ENCODE measurements around the gene TIAM1. TPM values are rescaled to one million over a fixed set of nuclear protein-coding genes. Genes with fewer than 3 reads are reported as not detected.

TIAM1 gene
- total and polyA plus RNA-seq, 9 donors: 3.6 to 26.7 (median 7.1) TPM

DNA sequence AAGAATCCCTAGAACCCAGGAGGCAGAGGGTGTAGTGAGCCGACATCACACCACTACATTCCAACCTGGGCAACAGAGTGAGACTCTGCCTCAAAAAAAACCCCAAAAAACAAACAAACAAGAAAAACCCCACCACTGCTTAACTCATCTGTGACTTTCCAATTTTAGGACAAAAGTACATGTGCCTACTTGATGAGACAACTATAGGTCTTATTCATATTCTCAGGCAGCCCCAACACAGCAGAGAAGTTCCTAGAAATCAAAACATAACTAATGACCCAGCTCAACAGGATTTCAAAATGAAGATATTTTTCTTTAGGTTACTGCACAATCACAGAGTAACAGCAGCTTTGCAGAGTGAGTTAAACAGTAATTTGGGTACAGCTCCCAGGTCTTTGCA lies 26.4 kb downstream of the TIAM1 start:
- no peak overlapping the region for H3K27ac ChIP-seq
- H3K9me3 ChIP-seq: no peaks in the 10 kb centered on the region
- TF ChIP-seq, protein P1, sequence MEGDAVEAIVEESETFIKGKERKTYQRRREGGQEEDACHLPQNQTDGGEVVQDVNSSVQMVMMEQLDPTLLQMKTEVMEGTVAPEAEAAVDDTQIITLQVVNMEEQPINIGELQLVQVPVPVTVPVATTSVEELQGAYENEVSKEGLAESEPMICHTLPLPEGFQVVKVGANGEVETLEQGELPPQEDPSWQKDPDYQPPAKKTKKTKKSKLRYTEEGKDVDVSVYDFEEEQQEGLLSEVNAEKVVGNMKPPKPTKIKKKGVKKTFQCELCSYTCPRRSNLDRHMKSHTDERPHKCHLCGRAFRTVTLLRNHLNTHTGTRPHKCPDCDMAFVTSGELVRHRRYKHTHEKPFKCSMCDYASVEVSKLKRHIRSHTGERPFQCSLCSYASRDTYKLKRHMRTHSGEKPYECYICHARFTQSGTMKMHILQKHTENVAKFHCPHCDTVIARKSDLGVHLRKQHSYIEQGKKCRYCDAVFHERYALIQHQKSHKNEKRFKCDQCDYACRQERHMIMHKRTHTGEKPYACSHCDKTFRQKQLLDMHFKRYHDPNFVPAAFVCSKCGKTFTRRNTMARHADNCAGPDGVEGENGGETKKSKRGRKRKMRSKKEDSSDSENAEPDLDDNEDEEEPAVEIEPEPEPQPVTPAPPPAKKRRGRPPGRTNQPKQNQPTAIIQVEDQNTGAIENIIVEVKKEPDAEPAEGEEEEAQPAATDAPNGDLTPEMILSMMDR (IDR thresholded peaks at IDR 0.05): no peak
- no peak for TF ChIP-seq POLR2A (IDR thresholded peaks at IDR 0.05)
- no peak for TF ChIP-seq EP300 (IDR thresholded peaks at IDR 0.05)
- WGBS, 3 donors: 88 to 98% (median 96%) methylated on average over 1 of the region's 1 CpG
- no peaks in the 10 kb centered on the region for H3K36me3 ChIP-seq
- no peak for DNase-seq
- no peaks in the 10 kb centered on the region for H3K4me1 ChIP-seq (ENCODE audit: insufficient read depth)
- intact Hi-C loops (cut with DNase I): no loop called here
- no peak overlapping the region for H3K4me3 ChIP-seq
- no peaks in the 10 kb centered on the region for H3K27me3 ChIP-seq

DNA sequence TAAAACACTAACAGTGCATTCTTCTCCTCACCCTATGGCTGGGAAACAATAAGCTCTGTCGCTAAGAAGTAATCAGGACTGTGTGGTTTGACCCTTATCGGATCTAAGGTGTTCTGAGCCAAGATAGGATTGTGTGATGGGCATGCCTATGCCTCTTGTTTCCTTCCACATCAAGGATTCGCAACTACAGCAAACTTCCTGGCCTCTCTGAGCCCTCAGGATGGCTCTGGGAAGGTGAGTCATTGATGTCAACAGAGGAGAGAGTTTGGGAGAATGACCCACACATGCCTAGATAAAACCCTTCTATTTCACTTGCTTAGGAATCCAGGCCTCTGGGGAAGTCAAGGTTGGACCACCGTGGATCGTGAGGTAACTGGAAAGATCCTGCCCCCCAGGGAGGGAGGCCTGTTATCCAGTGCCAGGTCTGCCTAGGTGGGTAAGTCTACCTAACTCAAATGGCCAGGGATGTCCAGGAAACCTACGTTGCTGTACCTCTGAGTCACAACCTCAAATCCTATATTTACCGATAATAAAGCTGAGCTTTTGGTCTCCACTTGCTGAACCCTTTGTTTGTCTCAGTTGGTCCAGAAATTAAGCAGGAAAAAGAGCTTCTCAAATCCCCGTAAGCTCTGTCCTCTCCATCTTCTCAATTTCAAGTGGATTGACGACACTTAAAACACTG lies 27.4 kb downstream of the TIAM1 start:
- H3K4me3 ChIP-seq: no peak overlapping the region
- no peak for DNase-seq
- H3K27me3 ChIP-seq: no peaks in the 10 kb centered on the region
- intact Hi-C loops (cut with DNase I): no loop called here
- 83 to 97% (median 87%) methylated on average over 9 of the region's 9 CpGs for WGBS, 3 donors
- no peak overlapping the region for H3K27ac ChIP-seq
- no peaks in the 10 kb centered on the region for H3K36me3 ChIP-seq
- no peaks in the 10 kb centered on the region for H3K9me3 ChIP-seq
- TF ChIP-seq POLR2A (IDR thresholded peaks at IDR 0.05) (no peak), EP300 (IDR thresholded peaks at IDR 0.05) (no peak)
- TF ChIP-seq, protein P1 (IDR thresholded peaks at IDR 0.05): no peak
- H3K4me1 ChIP-seq (ENCODE audit: insufficient read depth): no peaks in the 10 kb centered on the region

DNA sequence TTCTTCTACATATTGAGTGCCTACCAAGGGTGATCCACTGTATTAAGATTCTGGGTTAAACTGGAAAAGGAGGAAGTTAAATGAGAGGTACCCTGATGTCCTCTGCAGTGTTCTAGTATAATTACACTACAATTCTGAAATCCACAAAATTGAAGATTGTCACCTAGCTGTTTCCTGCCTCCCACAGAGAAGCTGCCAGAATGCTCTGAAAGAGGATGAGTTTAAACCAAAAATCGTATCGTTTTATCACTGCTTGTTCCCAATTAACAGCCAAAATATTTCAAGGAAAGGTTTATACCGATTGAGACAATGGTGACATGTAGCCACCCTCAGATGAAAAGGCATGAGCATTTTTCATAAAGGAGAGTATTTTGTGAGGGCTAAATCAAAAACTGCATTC lies 28.0 kb downstream of the TIAM1 start:
- Histone ChIP-seq H3K27me3 (no peaks in the 10 kb centered on the region), H3K27ac (no peak overlapping the region), H3K4me3 (no peak overlapping the region), H3K4me1 (ENCODE audit: insufficient read depth) (no peaks in the 10 kb centered on the region), H3K36me3 (no peaks in the 10 kb centered on the region), H3K9me3 (no peaks in the 10 kb centered on the region)
- TF ChIP-seq EP300 (IDR thresholded peaks at IDR 0.05) (no peak), POLR2A (IDR thresholded peaks at IDR 0.05) (no peak)
- TF ChIP-seq, protein P1 (IDR thresholded peaks at IDR 0.05): no peak
- no peak for DNase-seq
- intact Hi-C loops (cut with DNase I): no loop called here
- WGBS, 3 donors: 79 to 84% (median 80%) methylated on average over 3 of the region's 3 CpGs

DNA sequence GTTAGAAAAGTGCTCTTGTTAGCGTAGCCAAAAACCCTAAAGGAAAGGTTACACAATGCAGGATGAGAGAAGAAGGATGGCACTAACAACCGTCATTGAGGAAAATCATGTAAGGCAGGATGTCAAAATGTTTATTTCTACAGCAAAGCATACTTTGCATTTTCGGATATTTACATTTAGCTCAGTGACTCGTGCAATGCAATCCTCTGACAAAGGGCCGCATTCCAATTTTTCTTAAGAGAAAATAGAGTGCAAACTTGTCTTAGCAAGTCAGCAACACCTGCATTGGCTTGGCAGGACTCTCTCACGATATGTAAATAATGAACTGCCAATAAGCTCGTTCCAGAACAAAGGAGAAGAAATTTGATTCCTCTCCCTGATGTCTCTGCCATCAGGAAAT lies 33.3 kb downstream of the TIAM1 start:
- WGBS, 3 donors: 68 to 78% (median 73%) methylated on average over 7 of the region's 7 CpGs
- DNase-seq: no peak
- TF ChIP-seq EP300 (IDR thresholded peaks at IDR 0.05) (no peak), POLR2A (IDR thresholded peaks at IDR 0.05) (no peak)
- TF ChIP-seq, protein P1 (IDR thresholded peaks at IDR 0.05): no peak
- Histone ChIP-seq H3K27me3 (no peaks in the 10 kb centered on the region), H3K27ac (no peak overlapping the region), H3K9me3 (no peaks in the 10 kb centered on the region), H3K4me1 (ENCODE audit: insufficient read depth) (no peaks in the 10 kb centered on the region), H3K36me3 (no peaks in the 10 kb centered on the region), H3K4me3 (no peak overlapping the region)
- intact Hi-C loops (cut with DNase I): no loop called here
